ENCODE data around the gene S100A2.

Gene S100A2

DNA sequence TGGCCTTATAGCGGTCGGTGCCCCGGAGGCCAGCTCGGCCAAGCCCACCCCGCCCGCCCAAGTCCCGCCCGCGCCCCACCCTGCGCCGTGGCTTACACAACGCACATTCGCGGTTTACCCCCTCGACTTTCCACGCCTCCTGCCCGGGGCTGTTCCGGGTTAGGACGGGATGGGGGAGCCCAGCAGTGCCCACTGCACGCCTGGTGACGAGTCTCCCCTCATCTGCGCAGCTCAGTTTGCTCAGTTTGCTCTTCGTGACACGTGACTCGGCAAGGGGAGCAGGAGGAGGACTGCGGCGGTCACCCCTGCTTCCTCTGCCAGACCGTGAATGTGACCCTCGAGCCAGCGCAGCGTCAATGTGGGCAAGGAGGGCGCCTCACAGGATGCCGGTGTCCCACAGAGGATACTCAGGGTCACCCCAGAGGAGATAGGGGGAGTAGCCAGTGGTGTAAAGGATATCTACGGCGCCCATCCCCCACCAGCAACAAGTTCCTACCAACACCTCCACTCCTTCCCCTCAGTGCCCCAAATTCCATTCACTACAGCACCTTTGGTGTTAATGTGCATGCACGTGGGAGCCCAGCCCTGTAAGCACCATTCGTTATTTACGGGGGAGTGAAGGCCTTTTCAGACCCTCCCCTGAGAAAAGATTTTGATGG is 29.5 kb downstream of the S100A2 start:
- peak overlapping the region; percentile 83 for H3K4me3 ChIP-seq (ENCODE audit: low read length)
- H4K20me1 ChIP-seq (ENCODE audit: insufficient read depth, low read length), result no peaks in the 10 kb centered on the region
- H3K9me3 ChIP-seq (ENCODE audit: insufficient read depth, low read length), result no peaks in the 10 kb centered on the region
- TF ChIP-seq, protein P1, sequence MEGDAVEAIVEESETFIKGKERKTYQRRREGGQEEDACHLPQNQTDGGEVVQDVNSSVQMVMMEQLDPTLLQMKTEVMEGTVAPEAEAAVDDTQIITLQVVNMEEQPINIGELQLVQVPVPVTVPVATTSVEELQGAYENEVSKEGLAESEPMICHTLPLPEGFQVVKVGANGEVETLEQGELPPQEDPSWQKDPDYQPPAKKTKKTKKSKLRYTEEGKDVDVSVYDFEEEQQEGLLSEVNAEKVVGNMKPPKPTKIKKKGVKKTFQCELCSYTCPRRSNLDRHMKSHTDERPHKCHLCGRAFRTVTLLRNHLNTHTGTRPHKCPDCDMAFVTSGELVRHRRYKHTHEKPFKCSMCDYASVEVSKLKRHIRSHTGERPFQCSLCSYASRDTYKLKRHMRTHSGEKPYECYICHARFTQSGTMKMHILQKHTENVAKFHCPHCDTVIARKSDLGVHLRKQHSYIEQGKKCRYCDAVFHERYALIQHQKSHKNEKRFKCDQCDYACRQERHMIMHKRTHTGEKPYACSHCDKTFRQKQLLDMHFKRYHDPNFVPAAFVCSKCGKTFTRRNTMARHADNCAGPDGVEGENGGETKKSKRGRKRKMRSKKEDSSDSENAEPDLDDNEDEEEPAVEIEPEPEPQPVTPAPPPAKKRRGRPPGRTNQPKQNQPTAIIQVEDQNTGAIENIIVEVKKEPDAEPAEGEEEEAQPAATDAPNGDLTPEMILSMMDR (IDR thresholded peaks at IDR 0.05; ENCODE audit: low read depth, low read length), result no peak
- no peak for TF ChIP-seq EZH2phosphoT487 (IDR thresholded peaks at IDR 0.05; ENCODE audit: low read depth)
- peak overlapping the region; percentile 87 for H3K9ac ChIP-seq (ENCODE audit: low read length)
- H2AFZ ChIP-seq (ENCODE audit: low read depth, low read length), result peak overlapping the region; percentile 79
- H3K79me2 ChIP-seq (ENCODE audit: low read length), result 0 out of 2 replicates have a peak, but pooled peaks cover 2% of the 10 kb centered on the region
- peak overlapping the region; percentile 48 for H3K27ac ChIP-seq (ENCODE audit: low read length)
- peaks cover 39% of the 10 kb centered on the region for H3K4me1 ChIP-seq (ENCODE audit: low read length)
- peak overlapping the region; percentile 100 for H3K4me2 ChIP-seq (ENCODE audit: low read length)
- no peaks in the 10 kb centered on the region for H3K36me3 ChIP-seq (replicated peaks; ENCODE audit: low read depth, low read length)
- H3K27me3 ChIP-seq (ENCODE audit: low read depth, low read length), result no peaks in the 10 kb centered on the region

GRCh38 chr1:153535242-153536011 is 30.2 kb downstream of the S100A2 start, which contains the start of gene S100A6:
TSS of gene S100A6 (minus strand) at chr1:153535991. CDS start at chr1:153535339, 652 bp downstream.
- TF ChIP-seq EZH2phosphoT487 (IDR thresholded peaks at IDR 0.05; ENCODE audit: low read depth), result no peak
- TF ChIP-seq, protein P1 (IDR thresholded peaks at IDR 0.05; ENCODE audit: low read depth, low read length), result no peak
- Histone ChIP-seq H2AFZ (ENCODE audit: low read depth, low read length) (peak within 1 kb of the TSS; percentile 79), H3K9ac (ENCODE audit: low read length) (peak within 1 kb of the TSS; percentile 87), H3K27me3 (ENCODE audit: low read depth, low read length) (no peaks in the 10 kb centered on the region), H3K4me3 (ENCODE audit: low read length) (peak within 1 kb of the TSS; percentile 83), H3K4me2 (ENCODE audit: low read length) (peak within 1 kb of the TSS; percentile 100), H3K27ac (ENCODE audit: low read length) (peak within 1 kb of the TSS; percentile 48), H4K20me1 (ENCODE audit: insufficient read depth, low read length) (no peaks in the 10 kb centered on the region), H3K9me3 (ENCODE audit: insufficient read depth, low read length) (no peaks in the 10 kb centered on the region), H3K4me1 (ENCODE audit: low read length) (peaks cover 32% of the 10 kb centered on the region), H3K36me3 (replicated peaks; ENCODE audit: low read depth, low read length) (no peaks in the 10 kb centered on the region), H3K79me2 (ENCODE audit: low read length) (0 out of 2 replicates have a peak, but pooled peaks cover 2% of the 10 kb centered on the region)

DNA sequence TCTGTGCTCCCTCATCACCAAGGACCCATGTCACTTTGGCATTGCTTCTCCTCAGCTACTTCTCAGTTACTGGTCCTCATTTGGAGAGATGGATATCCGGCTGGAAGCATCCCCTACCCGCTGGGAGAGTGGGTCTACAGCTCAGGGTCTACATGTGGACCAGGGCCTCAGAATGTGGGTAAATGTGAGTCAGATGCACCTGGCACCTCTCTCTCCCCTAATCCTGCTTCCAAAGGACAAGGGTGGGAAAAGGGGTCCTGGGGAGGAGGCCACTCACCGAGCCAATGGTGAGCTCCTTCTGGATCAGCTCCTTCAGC is 30.8 kb downstream of the S100A2 start:
- peak overlapping the region; percentile 83 for H3K4me3 ChIP-seq (ENCODE audit: low read length)
- no peaks in the 10 kb centered on the region for H3K27me3 ChIP-seq (ENCODE audit: low read depth, low read length)
- H3K9ac ChIP-seq (ENCODE audit: low read length), result no peak overlapping the region; the same call in 1 of the 2 replicates
- 0 out of 2 replicates have a peak, but pooled peaks cover 2% of the 10 kb centered on the region for H3K79me2 ChIP-seq (ENCODE audit: low read length)
- TF ChIP-seq, protein P1 (IDR thresholded peaks at IDR 0.05; ENCODE audit: low read depth, low read length), result no peak
- no peak for TF ChIP-seq EZH2phosphoT487 (IDR thresholded peaks at IDR 0.05; ENCODE audit: low read depth)
- H3K27ac ChIP-seq (ENCODE audit: low read length), result no peak overlapping the region
- peaks cover 29% of the 10 kb centered on the region for H3K4me1 ChIP-seq (ENCODE audit: low read length)
- H4K20me1 ChIP-seq (ENCODE audit: insufficient read depth, low read length), result no peaks in the 10 kb centered on the region
- H3K36me3 ChIP-seq (replicated peaks; ENCODE audit: low read depth, low read length), result no peaks in the 10 kb centered on the region
- peak overlapping the region; percentile 100 for H3K4me2 ChIP-seq (ENCODE audit: low read length)
- no peak overlapping the region for H2AFZ ChIP-seq (ENCODE audit: low read depth, low read length)
- no peaks in the 10 kb centered on the region for H3K9me3 ChIP-seq (ENCODE audit: insufficient read depth, low read length)

DNA sequence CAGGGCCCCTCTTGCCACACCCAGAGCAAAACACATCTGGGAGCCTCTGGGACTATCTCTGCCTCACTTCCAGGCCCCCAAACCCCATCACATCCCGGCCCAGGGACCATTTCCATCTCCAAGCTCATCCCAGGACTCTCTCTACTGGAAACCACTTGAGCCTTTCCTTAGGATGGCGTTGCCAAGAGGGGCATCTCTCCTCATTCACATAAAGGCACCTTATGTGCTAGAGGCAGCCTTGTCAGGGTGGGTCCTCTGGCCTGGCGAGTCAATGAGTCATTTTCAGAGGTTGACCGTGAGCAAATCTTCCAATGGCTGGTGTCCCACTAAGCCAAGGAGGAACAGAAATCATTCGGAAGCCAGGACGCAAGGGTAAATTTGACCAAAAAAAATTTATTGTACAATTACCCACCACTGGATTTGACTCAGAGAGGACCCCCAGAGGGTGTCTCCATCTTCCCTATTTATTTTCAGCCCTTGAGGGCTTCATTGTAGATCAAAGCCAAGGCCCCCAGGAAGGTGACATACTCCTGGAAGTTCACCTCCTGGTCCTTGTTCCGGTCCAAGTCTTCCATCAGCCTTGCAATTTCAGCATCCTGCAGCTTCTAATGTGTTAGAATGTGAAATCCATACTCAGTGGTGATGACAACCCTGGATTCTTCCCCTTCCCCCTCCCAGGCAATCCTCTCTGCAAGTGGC is 31.3 kb downstream of the S100A2 start:
- TF ChIP-seq, protein P1 (IDR thresholded peaks at IDR 0.05; ENCODE audit: low read depth, low read length), result no peak
- H3K27me3 ChIP-seq (ENCODE audit: low read depth, low read length), result no peaks in the 10 kb centered on the region
- no peak overlapping the region for H2AFZ ChIP-seq (ENCODE audit: low read depth, low read length)
- H3K9me3 ChIP-seq (ENCODE audit: insufficient read depth, low read length), result no peaks in the 10 kb centered on the region
- H3K4me1 ChIP-seq (ENCODE audit: low read length), result peaks cover 29% of the 10 kb centered on the region
- 0 out of 2 replicates have a peak, but pooled peaks cover 2% of the 10 kb centered on the region for H3K79me2 ChIP-seq (ENCODE audit: low read length)
- no peaks in the 10 kb centered on the region for H4K20me1 ChIP-seq (ENCODE audit: insufficient read depth, low read length)
- no peak overlapping the region for H3K27ac ChIP-seq (ENCODE audit: low read length)
- H3K9ac ChIP-seq (ENCODE audit: low read length), result no peak overlapping the region
- H3K36me3 ChIP-seq (replicated peaks; ENCODE audit: low read depth, low read length), result no peaks in the 10 kb centered on the region
- no peak overlapping the region for H3K4me3 ChIP-seq (ENCODE audit: low read length)
- no peak overlapping the region for H3K4me2 ChIP-seq (ENCODE audit: low read length)

Measured in OCI-LY3 (cell line).